GM21447 (cell line): ENCODE results near the gene MTMR12.
A peak's percentile ranks its signal among the peaks of the same experiment; 100 is the strongest.
"Not testable (repeated sequence)": the region's sequence is repeated elsewhere in the genome, so short reads cannot be mapped to it uniquely, and the experiment has no call there.

ENCODE experiments used
- ATAC-seq: cut with Tn5 transposase; IDR thresholded peaks from one replicate; pipeline ENCODE4 v1.9.1; 2021; ENCODE audit not compliant: unreplicated experiment

The MTMR12 gene

DNA sequence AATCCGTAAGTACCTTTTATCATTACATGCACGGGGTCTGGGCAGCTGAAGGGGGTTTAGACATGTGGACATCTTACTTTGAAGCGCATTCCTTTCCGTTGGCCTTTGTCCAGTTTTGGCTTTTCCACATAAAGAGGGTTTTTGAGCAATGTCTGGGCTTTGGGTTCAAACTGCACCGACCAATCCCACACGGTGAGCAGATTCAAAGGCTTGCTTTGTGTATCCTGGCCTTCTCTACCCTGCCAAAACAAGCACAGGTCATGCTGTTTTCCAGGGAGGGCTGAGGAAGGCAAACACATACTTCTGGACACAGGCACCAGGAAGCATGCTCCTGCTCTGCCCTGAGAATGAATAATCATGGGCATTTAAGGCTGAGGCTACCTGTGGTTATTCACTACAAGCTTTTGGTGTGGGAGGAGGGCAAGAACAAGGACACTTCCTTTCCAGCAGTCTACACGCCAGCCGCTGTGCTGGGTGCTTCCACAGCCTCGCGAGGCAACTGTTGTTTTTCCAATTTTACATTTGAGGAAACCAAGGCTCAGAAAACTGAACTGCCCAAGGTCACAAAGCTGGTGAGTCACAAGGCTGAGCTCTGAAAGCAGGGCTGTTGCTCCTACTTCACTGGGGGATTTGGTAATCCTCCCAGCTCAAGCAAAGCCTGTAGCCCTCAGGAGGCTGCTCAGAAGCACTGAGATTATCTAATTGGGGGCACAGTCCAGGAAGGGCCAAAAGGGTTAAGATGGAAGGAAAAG is 78.9 kb downstream of the MTMR12 start:
- ATAC-seq, result no peak

DNA sequence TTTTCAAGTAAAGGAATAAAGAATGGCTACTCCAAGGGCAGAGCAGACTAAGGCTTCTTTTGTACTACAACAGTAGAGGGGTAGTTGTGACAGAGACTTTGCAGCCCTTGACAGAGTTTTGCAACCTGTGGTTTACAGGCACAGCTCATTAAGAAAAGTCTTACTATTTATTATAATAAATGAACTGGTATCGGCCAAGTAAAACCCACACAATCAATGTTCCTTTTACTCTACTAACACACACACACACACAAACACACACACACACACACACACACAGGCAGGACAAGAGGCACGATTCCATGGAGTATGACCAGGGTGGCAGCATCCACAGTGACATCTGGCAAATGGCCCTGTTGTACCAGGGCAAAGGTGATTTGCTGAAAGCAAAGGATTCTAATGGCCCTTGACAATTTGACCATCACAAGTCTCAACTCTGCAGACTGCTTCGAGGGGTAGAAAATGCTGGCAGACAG is 79.5 kb downstream of the MTMR12 start:
- ATAC-seq, result no peak

DNA sequence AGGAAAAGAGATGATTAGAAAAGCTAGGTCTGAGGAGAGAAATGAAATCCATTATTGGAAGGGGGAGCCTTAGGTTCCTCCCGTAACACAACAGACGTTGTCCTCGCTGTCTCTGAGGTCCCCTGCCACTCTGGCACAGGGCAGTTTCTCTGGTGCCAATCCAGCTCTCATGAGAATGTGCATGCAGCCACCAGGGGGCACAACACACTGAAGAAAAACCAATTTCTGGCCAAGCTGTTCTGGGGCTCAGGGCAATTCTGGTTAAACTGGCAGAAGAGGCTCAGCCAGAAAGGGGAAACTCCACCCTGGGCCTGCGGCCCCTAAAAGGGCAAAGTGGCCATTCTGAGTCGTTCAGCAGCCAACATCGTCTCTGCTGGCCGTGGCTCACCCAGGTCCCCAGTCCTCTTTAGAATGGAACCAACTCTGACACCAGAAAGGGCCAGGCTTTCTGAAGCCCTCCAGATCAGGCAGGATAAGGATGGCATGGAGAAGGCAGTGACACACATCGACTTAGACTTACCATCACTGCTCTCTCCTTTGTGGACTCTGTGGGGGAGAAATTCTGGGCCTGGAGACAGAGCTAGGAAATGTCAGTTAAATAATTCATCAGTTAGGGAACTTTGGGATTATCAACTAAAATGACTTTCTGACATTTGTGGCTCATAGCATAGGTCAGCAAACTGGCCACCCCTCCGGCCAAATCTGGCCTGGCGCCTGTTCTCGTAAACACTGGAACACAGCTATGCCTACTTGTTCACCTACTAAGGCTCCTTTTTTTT is 80.1 kb downstream of the MTMR12 start:
- peak; percentile 92 for ATAC-seq

DNA sequence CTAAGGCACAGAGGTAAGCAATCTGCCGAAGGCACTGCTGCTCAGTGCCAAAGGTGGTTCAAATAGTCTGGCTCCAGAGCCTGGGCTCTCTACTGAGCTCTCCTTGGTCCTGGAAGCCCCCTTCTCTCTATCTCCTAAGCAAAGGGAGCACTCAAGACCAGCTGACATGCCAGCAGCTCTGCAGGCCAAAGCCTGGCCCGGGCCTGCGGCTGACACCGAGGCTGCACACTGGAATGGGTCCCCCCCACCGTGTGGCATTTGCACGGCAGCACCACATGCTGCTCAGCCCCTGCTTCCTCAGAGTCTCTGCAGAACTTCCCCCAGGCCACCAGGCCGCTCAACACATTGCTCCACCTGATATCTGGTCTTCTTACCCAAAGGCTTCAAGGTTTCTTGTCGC is 80.8 kb downstream of the MTMR12 start:
- no peak for ATAC-seq

DNA sequence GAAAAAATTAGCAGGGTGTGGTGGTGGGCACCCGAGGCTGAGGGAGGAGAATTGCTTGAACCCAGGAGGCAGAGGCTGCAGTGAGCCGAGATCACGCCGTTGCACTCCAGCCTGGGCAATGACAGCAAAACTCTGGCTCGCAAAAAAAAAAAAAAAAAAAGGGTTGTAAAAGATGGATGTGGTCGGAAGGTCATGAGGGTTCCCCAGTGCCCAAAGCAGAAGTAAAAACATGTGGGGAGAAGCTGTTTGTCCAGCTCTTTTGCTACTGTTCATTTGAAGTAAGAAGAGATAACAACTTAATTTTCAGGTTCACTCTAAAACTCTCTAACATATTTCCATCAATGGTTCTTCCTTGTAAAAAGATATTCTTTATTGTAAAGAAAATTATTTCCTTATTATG is 81.5 kb downstream of the MTMR12 start:
- no peak for ATAC-seq

DNA sequence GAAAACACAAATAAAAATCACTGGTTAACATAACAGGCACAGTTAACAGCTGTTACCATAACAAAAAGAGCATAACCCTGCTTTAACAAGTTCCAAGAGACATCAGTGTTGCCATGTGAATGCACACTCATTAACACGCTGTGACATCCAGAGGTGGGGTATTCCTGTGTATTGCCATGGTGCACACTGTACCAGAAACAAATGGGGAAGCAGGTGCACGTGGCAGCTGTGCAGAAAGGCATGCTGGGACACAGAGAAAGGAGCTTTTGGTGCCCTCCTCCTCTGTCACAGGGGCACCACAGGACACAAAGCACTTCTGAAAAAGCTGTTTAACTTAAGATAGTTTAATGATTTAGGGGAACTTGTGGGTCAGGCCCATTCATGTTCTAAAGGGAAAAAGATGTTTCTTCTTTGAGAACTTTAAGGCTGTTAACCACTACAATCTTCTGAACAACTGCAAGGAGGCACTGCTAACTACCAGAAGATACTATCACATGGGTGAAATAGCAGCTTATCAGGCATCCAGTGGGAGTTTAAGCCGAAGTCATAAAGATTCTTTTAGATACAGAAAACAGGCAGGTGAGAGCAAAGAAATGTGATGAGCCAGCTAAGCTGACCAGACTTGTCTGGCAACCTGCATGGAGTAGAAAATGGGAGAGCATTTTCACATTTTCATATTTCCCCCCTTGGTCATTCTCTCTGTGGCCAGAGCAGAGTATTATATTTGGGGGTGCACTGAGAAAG is 82.2 kb downstream of the MTMR12 start:
- no peak for ATAC-seq

DNA sequence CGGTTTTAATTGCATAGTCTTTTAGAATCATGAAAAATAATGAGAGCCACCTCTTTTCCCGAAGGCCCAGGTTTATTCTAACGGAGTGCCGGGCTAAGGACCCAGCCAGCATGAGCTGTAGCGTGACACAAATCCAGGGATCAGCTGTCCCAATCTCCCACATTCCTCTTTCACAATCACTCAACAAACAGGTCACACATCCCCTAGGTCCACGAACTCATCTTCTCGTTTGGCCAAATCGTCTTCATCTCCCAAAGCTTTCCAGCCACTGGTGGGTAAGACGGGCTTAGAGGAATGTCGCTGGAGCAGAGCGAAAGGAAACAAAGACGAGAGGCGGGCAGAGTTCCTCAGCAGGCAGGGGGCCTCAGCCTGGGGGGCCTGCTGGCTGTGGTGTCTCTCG is 83.2 kb downstream of the MTMR12 start:
- ATAC-seq, result no peak

DNA sequence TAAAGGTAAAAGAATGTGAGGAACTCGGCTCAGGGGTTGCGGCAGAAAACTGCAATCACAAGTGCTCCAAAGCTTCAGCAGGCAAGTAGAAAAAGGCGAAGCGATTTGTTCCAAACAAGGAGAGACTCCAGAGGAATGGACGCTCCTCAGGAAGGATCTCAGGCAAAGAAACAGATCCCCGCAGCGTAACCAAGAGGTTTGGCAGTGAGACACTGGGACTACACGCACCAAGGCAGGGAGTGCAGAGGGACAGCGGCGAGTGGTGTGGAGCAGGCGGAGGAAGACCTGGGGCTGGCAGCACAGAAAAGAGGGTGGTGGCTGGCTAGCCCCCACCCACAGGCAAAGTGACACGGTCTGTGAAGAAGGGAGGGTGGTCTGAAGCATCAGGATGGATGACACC is 83.9 kb downstream of the MTMR12 start:
- no peak for ATAC-seq

DNA sequence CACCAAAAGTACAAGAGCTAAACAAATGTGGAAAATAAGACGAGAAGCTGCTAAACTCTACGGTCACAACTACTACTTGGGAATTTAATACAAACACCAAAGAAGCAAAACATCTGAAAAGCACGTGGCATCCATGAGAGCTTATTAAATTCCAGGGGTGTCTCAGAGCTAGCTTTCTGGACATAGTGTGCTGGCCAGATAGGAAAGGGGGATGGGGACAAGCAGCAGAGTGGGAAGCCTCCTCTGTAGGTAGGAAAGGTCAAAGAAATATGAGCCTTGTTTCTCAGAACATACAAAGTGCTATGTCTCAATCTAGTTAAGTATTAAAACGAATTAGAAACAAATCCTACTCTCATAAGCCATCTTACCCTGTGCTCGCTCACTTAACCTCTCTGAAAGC is 87.3 kb downstream of the MTMR12 start:
- no peak for ATAC-seq

DNA sequence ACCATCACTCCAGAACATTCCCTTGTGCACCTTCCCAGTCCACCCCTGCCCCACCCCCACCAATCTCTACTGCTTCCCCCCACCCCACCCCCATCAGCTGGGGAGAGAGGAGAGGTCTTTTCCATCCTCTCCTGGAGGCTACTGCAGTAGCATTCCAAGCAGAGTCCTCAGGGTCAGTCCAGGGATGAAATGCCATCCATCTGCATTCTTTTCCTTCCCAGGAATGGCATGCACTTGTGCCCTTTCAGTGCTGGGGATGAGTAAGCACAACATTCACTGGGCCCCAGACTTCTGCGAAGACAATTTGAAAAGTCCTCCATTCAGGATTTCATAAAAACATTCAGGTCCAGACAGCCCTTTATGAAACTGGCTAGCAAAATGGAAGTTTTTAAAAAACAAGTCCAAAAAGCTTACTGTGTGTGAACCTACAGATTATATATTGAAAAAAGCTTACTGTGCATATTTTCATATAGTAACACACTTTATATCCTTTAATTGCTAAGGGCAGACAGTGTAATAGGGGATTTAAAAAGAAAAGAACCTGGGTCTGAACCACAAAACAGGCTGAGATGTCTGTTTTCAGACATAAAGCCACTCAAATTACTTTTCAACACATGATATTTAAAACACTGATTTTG is 88.6 kb downstream of the MTMR12 start:
- no peak for ATAC-seq

DNA sequence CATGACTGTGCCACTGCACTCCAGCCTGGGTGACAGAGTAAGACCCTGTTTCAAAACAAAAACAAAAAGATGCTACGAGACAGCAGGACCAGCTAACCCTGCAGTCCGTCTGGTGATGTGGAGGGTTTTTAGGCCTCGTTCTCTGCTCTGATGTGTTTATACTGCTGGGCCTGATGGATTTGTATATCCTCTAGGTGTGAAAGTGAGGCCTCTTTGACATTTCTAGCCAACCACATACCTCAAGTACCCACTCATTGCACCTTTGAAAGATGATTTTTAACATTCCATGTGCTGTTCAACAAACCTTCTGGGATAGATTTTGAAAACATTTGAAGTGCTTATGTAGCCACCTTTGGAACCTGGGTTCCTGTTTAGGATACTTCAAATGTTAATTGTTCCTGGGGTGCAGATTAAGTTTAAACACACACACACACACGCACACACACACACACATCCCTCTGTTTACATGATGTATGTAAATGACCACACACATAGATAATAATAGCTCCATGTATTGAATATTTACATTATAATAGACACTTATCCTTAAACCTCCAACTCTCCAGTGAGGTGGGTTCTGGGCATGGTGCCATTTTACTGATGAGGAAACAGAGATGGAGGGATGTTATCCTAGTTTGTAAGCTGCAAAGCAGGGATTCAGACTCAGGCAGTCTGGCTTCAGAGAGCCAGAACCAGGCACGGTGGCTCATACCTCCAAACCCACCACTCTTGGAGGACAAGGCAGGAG is 89.8 kb downstream of the MTMR12 start:
- no peak for ATAC-seq

DNA sequence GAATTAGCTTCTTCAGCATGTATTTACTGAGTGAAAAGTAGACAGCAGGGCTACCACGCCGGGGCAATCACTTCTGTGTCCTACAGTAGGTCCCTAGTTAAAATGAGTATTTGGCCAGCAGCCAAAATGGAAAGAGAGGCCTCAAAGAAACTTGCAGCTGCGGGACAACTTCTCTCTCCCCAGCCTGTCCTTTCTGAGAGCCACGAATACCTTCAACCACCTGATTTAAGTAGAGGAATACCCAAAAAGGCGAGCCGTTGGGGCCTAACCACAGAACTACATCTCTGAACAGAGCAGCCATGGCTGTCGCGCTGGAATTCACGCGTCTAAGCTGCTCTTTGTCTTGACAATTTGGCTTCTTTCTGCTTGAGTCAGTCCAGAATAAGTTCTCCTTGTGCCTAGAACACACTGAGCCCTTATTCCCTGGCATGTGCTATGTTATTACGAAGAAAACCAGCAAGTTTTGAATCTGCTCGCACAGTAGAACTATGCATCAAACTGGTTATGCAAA is 94.8 kb downstream of the MTMR12 start:
- peak; percentile 51 for ATAC-seq

DNA sequence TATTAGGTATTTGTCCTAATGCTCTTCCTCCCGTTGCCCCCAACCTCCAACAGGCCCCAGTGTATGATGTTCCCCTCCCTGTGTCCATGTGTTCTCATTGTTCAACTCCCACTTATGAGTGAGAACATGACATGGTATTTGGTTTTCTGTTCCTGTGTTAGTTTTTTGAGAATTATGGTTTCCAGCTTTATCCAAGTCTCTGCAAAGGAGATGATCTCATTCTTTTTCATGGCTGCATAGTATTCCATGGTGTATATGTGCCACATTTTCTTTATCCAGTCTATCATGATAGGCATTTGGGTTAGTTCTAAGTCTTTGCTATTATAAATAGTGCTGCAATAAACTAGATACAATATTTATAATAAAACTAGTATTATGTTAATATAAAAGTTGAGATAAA is 98.4 kb downstream of the MTMR12 start:
- ATAC-seq, result not testable (repeated sequence)

DNA sequence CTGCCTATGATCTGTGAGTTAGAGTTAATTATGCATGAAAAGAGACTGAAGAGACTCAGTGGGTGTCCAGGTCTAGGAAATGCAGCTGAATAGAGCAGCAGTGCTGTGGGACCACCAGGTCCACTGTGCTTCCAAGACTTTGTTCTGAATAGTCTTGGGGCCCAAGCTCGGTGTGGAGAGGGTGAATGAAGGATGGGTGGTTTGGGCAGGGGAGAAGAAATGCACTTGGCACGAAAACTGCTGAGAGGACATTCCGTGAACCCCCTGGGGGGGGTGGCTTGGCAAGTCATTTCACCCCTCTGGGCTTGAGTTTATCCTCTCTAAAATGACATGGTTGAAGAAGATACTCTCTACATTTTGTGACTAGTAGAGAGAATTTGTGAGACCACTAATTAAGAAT is 102.6 kb downstream of the MTMR12 start:
- no peak for ATAC-seq

DNA sequence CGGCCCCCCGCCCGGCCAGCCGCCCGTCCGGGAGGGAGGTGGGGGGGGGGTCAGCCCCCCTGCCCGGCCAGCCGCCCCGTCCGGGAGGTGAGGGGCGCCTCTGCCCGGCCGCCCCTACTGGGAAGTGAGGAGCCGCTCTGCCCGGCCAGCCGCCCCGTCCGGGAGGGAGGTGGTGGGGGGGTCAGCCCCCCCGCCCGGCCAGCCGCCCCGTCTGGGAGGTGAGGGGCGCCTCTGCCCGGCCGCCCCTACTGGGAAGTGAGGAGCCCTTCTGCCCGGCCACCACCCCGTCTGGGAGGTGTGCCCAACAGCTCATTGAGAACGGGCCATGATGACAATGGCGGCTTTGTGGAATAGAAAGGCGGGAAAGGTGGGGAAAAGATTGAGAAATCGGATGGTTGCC is 103.9 kb downstream of the MTMR12 start:
- ATAC-seq, result not testable (repeated sequence)

DNA sequence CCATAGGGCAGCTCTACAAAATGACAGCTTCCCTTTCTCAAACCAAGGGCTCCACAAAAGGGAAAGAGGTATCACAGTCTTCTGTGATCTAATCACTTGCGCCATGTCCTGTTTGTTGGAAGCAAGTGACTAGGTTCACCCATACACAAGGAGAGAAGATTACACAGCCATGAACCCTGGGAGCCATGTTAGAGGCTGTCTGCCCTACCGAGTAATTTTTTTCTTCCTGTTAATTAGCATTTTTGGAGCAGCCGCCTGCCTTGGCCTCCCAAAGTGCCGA is 105.4 kb downstream of the MTMR12 start:
- ATAC-seq, result no peak

DNA sequence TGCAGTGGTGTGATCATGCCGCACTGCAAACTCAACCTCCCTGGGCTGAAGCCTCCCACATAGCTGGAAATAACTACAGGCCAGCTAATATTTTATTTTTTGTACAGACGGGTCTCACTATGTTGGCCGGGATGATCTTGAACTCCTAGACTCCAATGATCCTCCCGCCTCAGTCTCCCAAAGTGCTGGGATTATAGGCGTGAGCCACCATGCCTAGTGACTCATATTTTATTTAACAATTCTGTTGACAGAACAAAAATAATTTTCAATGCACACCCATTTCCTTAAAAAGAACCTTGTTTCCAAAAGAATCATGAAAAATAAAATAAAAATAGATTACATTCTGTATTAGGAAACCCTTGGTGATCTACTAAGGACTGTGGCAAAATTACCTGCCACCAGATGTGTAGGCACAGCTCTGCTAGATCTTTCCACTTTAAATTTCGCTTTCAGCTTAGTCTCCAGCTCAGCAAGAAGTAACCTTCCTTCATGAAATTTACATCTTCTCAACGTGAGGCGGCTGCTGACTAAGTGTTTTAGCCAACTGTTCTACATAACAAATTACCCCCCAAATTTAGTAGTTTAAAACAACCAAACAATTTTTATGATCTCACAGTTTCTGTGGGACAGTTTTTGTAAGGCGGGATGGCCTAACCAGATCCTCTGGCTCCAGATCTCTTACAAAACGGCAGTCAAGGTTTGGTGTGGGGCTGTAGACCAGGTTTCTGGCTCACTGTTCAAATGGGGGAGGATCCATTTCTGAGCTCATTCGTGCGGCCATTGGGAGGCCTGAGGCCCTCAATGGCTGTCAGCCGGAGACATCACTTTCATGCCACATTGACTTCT is 106.0 kb downstream of the MTMR12 start:
- ATAC-seq, result no peak

DNA sequence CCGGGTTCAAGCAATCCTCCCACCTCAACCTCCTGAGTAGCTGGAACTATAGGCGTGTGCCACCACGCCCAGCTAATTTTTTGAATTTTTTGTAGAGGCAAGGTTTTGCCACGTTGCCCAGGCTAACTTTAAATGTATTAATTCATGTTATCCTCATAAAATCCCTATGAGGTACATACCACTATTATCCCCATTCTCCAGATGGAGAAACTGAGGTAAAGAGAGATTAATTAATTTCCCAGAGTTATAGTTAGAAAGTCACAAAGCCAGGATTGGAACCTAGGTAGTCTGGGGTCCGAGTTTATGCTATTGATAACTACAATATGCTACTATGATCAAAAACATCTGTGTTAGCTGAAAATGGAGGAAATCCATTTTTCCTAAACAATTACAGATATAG is 106.7 kb downstream of the MTMR12 start:
- no peak for ATAC-seq

DNA sequence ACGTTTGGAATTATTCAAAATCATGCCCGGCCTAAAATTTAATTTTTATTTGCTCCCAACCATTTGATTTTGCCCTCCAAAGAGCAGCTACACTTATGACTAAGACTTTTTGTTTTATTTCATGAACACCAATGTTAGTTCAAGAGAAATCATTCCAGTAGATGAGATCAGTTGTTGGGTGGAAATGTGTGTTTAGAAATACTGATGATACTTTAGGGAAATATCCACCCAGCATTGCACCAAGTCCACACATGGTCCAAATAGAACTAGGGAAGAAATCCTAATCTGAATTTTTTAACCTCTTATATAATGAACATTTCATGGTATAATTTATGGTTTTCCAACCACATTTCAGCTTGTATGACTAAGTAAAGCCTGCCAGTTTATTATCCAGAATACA is 110.3 kb downstream of the MTMR12 start:
- no peak for ATAC-seq
